Vagina (tissue), 2 donors: ENCODE data around the gene SLC25A48.

ENCODE experiments used
- POLR2A ChIP-seq, 2 donors: fragments of 450-650 bp; IDR thresholded peaks; one replicate each; pipeline ENCODE4 v1.6.1; 2017; ENCODE audit warnings: antibody characterized with exemption in 2 of 2, mild to moderate bottlenecking in 2 of 2, moderate library complexity in 2 of 2
- TF ChIP-seq, protein P1 (sequence below), 3 experiments: fragments of 450-650 bp in 2 of 3; fragments of 200-600 bp in 1 of 3; sonication (generic) in 1 of 3; IDR thresholded peaks; one replicate each; pipeline ENCODE4 v1.5.1; 2017 to 2019; ENCODE audit warnings: antibody characterized with exemption in 3 of 3, mild to moderate bottlenecking in 2 of 3, moderate library complexity in 2 of 3

- no peak for TF ChIP-seq POLR2A (IDR thresholded peaks at IDR 0.05)
- TF ChIP-seq, protein P1, sequence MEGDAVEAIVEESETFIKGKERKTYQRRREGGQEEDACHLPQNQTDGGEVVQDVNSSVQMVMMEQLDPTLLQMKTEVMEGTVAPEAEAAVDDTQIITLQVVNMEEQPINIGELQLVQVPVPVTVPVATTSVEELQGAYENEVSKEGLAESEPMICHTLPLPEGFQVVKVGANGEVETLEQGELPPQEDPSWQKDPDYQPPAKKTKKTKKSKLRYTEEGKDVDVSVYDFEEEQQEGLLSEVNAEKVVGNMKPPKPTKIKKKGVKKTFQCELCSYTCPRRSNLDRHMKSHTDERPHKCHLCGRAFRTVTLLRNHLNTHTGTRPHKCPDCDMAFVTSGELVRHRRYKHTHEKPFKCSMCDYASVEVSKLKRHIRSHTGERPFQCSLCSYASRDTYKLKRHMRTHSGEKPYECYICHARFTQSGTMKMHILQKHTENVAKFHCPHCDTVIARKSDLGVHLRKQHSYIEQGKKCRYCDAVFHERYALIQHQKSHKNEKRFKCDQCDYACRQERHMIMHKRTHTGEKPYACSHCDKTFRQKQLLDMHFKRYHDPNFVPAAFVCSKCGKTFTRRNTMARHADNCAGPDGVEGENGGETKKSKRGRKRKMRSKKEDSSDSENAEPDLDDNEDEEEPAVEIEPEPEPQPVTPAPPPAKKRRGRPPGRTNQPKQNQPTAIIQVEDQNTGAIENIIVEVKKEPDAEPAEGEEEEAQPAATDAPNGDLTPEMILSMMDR (IDR thresholded peaks at IDR 0.05): no peak
These were observed 23.5 kb upstream of the SLC25A48 start for GRCh38 chr5:135811007-135811406.
